ENCODE data around the gene SCGB2B2.

Gene SCGB2B2

GRCh38 chr19:34681478-34681877 is 4.5 kb upstream of the SCGB2B2 start:
- POLR2A ChIA-PET: no interaction called here
- no peak for TF ChIP-seq CTCF (IDR thresholded peaks at IDR 0.05; ENCODE audit: control extremely low read depth, extremely low read depth, low read depth, missing control alignments)
- DNase-seq (ENCODE audit: extremely low spot score): no peak
- CTCF ChIA-PET: no interaction called here

- POLR2A ChIA-PET: no interaction called here
- TF ChIP-seq CTCF (IDR thresholded peaks at IDR 0.05; ENCODE audit: control extremely low read depth, extremely low read depth, low read depth, missing control alignments): no peak
- CTCF ChIA-PET: no interaction called here
- no peak for DNase-seq (ENCODE audit: extremely low spot score)
Measured at GRCh38 chr19:34678421-34678820, 1.5 kb upstream of the SCGB2B2 start.

- TF ChIP-seq CTCF (IDR thresholded peaks at IDR 0.05; ENCODE audit: control extremely low read depth, extremely low read depth, low read depth, missing control alignments): no peak
- CTCF ChIA-PET: interaction anchor here (1.2 kb wide), 1 partner anchor 16 kb away, joined by 3 read pairs; no protein-coding TSS in a partner anchor
- POLR2A ChIA-PET: no interaction called here
- no peak for DNase-seq (ENCODE audit: extremely low spot score)
Measured at GRCh38 chr19:34678085-34678412, 1.1 kb upstream of the SCGB2B2 start.

- CTCF ChIA-PET: interaction anchor here (1.2 kb wide), 1 partner anchor 15 kb away, joined by 3 read pairs; no protein-coding TSS in a partner anchor
- POLR2A ChIA-PET: no interaction called here
- no peak for TF ChIP-seq CTCF (IDR thresholded peaks at IDR 0.05; ENCODE audit: control extremely low read depth, extremely low read depth, low read depth, missing control alignments)
- peak; percentile 93 for DNase-seq (ENCODE audit: extremely low spot score)
Measured at GRCh38 chr19:34677386-34678084, 576 bp upstream of the SCGB2B2 start, which contains the start of gene ZNF302. Gene ZNF302 (plus strand): TSS chr19:34677678. CDS start chr19:34678805, 1,127 bp downstream.

- DNase-seq (ENCODE audit: extremely low spot score): no peak
- ChIA-PET POLR2A (no interaction called here), CTCF (interaction anchor here (1.9 kb wide), 1 partner anchor 36 kb away, joined by 6 read pairs; no protein-coding TSS in a partner anchor)
- no peak for TF ChIP-seq CTCF (IDR thresholded peaks at IDR 0.05; ENCODE audit: control extremely low read depth, extremely low read depth, low read depth, missing control alignments)
Measured at GRCh38 chr19:34675919-34676318, 1.0 kb downstream of the SCGB2B2 start.

GRCh38 chr19:34675250-34675649 is 1.7 kb downstream of the SCGB2B2 start:
- POLR2A ChIA-PET: no interaction called here
- no peak for DNase-seq (ENCODE audit: extremely low spot score)
- CTCF ChIA-PET: interaction anchor here (1.9 kb wide), 1 partner anchor 35 kb away, joined by 6 read pairs; no protein-coding TSS in a partner anchor
- no peak for TF ChIP-seq CTCF (IDR thresholded peaks at IDR 0.05; ENCODE audit: control extremely low read depth, extremely low read depth, low read depth, missing control alignments)

All from GM10248 (cell line).